COLO668 (cell line): ENCODE measurements around the gene HHAT.
A peak's percentile ranks its signal among the peaks of the same experiment; 100 is the strongest.

Source experiments
- DNase-seq: peaks from one replicate; lab custom pipeline; 2025; ENCODE audit not compliant: unreplicated experiment; lab: John Stamatoyannopoulos, UW

The HHAT gene

GRCh38 chr1:210437111-210437510 lies 108.4 kb downstream of the HHAT start:
- DNase-seq, result no peak

DNA sequence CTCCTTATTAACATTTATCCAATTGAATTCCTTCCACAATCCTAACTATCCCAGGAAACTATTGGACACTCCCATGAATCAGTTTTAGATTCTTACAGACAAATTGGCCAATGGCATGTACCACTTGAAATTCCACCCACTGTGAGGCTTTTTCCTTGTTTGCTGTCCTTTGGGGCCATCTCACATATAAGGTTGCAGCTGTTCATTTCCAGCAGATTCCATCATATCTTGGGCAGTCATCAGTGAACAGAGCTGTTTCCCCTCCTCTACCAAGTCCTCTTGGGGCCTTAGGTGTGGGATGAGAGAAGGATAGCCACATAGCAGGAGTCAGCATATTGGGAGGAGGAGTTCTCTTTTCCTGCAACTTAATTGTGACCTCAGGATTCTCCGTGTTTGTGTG lies 109.1 kb downstream of the HHAT start:
- DNase-seq, result no peak

DNA sequence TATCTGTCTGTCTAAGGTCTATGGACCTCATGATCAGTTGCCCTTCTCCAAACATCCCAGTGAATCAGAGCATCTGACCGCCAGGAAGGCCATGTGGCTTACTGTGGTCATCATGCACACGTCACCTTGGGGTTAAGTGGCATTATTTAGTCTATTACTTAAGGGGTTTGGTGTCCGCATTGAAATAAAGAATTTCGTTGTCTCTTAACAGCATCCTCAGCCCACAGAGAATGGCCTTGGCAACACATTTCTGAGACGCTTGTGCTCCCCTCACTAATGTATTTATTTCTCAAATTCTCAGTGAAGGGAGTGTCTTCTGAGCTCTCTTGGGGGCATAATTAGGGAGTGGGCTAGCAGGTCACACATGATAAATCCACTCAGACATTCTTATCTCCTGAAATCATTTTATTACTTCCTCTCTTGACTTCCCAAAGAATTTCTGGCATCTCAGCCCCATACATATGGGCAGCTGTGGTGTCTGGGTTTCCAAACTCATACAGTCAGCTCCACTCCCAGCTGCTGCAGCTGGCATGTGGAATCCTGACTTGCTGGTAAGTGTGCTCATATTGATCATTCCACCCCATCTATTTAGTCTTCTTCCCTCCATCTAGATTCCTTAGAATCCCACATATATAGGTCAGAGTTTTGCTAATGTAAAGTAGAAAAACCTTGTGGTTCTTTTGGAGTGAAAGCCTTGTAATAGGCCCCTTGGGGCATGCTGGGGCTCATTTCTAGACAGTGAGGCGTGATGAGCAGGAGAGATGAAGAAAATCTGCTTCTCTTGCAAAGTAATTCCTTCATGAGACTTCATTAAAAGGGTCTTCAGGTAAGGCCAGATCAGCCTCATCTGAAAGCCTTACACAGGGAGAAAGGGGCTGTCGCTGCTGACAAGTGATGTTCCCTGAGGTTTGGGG lies 110.5 kb downstream of the HHAT start:
- no peak for DNase-seq

DNA sequence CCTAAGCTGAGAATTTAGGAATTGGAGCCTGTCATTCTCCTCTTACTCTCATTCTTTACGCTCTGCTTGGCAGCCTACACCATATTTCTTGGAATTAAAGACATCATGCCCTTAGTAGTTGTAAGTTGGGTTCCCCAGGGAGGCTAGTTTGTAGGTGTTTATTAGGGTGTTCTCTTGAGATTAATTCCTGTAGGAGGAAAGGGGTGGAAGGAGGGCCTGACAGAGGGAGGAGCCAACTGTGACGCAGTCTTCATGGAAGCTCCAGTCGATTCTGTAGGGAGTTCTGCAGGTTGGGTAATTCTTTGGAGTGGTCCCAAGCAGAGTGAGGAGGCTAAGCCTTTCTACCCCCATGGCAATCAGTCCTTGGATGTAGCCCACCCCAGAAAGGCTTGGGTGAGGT lies 111.4 kb downstream of the HHAT start:
- DNase-seq, result no peak

DNA sequence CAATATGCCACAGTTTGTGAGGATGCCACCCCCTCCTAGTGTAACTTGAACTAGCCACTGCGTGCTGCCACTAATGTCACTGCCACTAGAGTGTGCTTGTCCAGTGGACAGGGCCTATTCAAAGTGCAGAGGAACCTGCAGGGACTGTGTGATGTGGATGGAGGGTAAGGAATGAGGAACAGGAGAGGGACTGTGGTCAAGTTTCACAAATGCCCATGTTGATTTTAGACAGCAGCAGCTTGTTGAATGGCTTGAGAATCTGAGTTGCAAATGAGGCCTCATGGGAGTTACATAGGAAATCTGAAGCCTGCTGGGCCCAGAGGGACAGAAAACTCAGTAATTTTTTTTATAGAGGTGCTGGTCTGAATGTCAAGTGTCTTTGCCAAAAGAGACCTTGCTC lies 112.3 kb downstream of the HHAT start:
- DNase-seq, result no peak

GRCh38 chr1:210445485-210445884 lies 116.8 kb downstream of the HHAT start:
- DNase-seq, result no peak

DNA sequence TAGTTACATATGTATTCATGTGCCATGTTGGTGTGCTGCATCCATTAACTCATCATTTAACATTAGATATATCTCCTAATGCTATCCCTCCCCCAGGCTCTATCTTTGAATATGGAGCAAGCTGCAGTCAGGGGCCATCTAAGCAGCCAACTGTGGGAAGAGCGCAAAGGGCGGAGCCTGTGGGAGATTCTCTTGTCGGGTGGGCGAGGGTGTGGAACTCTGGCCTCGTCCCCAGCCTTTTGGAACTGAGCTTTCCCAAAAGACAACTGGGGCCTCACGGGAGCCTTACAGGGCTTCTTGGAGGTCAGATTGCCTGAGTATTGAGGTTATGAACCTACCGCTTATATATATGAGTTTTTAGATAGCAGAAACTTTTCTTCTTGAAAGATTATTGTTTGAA lies 117.2 kb downstream of the HHAT start:
- no peak for DNase-seq

- peak; percentile 89 for DNase-seq
Observed at GRCh38 chr1:210446479-210446878, 117.8 kb downstream of the HHAT start.

GRCh38 chr1:210447456-210448057 lies 118.9 kb downstream of the HHAT start:
- DNase-seq, result no peak

DNA sequence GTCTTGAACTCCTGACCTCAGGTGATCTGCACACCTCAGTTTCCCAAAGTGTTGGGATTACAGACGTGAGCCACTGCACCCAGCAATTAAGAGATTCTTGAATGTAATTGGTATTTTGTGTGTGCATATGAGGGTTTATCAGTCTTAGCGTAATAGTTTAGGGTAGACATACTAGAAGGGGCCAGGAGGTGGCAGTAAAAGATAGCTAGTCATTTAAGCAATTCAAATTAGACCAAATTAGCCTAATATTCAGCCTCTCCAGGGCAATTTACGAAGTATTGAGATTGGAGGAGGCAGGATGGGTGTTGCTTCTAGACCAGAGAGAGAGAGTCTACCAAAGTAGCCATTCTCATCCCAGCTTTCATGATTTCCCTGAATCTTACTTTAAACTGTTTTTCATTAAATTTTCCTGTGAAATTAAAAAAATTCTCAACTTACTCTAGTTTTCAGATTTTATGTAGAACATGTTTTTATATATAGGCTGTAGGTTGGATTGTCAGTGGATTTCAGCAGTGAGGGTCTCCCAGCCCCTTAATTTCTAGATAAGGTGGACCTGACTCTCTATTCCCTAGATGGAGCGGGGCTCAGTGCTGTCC lies 119.7 kb downstream of the HHAT start:
- DNase-seq, result peak; percentile 34

DNA sequence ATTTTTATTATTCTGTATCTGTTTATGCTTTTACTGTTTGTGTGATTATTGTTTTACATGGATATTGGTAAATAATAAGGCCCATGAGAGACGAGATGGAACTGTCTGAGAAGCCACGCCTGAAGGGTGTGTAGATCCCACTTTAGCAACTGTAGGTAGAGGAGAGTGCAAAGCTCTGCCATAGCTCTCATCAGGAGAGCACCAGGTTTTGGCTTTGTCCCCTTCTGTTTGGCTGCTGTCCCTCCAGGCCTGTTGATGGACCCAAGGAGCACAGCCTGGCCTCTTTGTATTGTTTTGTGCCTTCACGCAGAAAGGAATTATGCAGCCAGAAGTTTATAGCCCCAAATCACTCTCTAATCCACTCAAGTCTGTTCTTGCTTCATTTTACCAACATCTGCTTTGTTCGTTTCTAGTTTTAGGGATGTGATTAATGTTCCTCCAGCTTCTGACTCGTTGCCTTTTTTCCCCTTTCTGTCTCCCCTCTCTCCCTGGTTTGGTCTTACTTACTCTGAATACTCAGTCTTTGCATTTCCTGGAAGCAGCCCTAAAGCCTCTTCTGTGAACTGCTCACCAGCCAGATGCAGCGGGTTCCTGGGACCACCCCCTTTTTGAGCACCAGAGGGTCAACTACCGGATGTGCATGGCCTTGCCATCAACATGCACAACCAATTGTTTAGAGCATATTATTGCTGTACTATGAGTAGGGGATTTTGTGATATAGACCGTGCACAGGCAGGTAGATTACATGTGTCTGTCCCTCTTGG lies 127.3 kb downstream of the HHAT start:
- no peak for DNase-seq

GRCh38 chr1:210456731-210457255 lies 128.1 kb downstream of the HHAT start:
- no peak for DNase-seq

DNA sequence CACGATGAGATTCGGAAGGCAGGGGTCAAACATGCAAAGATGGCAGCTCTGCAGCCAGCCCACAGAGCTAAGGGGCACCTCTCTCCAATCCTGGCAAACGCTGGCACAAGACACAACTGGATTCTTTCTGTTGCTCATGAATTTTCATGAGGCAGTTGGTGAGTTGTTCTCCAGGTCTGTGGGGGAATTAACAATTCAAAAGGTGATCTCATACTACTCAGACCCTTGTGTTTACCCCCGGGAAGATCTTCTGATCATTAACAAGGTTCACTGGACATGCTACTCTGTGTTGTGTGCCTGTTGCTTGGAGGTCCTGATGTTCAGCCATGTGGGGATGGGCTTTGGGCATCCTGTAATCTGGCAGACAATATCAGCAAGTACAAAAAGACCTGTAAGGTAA lies 128.9 kb downstream of the HHAT start:
- DNase-seq, result no peak

GRCh38 chr1:210464519-210465039 lies 135.9 kb downstream of the HHAT start:
- DNase-seq, result peak; percentile 47

GRCh38 chr1:210465150-210465549 lies 136.4 kb downstream of the HHAT start:
- DNase-seq, result no peak

DNA sequence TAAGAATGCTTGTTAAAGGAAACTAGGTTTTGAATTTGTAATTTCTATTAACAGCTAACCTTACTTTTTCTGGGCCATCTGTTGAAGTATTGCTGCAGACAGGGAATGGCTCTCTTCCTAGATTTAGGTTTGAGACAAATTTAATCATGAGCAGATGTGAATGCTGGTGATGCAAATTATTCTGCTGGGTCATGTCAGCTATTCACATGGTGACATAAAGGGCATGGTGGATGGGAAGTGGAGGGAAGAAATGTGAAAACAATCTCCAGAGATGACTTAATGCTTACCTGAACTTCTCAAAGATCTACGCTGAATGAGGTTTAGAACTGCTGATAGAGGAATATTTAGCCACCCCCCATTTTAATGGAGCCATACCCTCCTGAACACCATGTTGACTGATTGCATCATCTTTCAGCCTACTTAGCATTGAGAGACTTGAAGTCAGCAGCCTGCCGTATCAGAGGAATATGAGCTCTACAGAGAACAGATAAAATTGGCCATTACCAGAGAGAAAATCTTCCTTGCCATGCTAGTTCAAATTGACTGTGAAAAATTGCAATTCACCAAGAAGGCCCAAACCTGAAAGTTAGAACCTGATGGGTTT lies 138.8 kb downstream of the HHAT start:
- DNase-seq, result no peak

- no peak for DNase-seq
Observed at GRCh38 chr1:210469441-210469840, 140.7 kb downstream of the HHAT start.

- DNase-seq, result no peak
Observed at GRCh38 chr1:210475321-210475720, 146.6 kb downstream of the HHAT start.

DNA sequence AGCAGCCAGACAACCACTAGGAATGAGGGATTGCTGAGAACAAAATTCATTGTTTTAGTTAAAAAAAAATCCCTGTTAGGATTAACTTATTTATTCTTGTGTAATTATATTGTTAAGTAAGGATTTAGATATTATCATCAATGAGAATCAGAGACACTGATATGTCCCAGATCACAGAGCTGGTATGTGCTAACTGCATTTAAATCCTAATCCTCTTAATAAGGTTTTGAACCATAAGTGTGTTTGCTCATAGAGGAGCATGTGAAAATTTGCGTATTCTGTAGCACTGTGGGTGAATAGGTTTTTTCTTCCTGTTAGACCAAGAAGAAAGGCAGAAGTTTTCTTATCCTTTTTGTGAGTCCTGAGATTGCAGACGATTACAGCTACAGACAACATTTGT lies 147.1 kb downstream of the HHAT start:
- DNase-seq, result no peak

GRCh38 chr1:210476730-210477129 lies 148.0 kb downstream of the HHAT start:
- no peak for DNase-seq
